LNCAP (cell line): Measurements from ENCODE around the gene DCANP1.

Experiments used
- TF ChIP-seq, protein P1 (sequence below): fragments of 450-650 bp; IDR thresholded peaks from 2 replicates; pipeline ENCODE4 v1.5.1; 2017; ENCODE audit warnings: mild to moderate bottlenecking

The DCANP1 gene

GRCh38 chr5:135396459-135397055, 50.6 kb downstream of the DCANP1 start:
- TF ChIP-seq, protein P1, sequence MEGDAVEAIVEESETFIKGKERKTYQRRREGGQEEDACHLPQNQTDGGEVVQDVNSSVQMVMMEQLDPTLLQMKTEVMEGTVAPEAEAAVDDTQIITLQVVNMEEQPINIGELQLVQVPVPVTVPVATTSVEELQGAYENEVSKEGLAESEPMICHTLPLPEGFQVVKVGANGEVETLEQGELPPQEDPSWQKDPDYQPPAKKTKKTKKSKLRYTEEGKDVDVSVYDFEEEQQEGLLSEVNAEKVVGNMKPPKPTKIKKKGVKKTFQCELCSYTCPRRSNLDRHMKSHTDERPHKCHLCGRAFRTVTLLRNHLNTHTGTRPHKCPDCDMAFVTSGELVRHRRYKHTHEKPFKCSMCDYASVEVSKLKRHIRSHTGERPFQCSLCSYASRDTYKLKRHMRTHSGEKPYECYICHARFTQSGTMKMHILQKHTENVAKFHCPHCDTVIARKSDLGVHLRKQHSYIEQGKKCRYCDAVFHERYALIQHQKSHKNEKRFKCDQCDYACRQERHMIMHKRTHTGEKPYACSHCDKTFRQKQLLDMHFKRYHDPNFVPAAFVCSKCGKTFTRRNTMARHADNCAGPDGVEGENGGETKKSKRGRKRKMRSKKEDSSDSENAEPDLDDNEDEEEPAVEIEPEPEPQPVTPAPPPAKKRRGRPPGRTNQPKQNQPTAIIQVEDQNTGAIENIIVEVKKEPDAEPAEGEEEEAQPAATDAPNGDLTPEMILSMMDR: no peak

- TF ChIP-seq, protein P1: no peak
These were observed 51.3 kb downstream of the DCANP1 start for GRCh38 chr5:135395866-135396265.

DNA sequence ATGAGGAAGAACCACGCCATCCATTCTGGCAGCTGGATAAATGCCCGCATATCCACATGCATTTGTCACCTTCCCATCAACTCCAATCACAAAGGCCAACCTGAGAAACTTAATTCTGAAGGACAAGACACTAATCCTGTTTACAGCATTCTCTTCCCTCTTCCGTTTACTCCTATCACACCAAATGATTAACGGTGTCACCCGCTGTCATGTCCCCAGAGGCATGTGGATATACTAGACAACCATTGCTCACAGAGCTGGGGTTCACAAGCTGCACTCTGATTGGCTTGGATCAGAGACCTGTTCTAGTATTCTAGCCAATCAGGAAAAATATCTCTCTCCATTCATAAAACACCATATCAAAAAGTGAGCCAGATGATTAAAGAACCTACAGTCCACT, 51.7 kb downstream of the DCANP1 start:
- TF ChIP-seq, protein P1: no peak
